ENCODE measurements around the gene GPR146. TPM values are rescaled to one million over a fixed set of nuclear protein-coding genes. Genes with fewer than 3 reads are reported as not detected.
A peak's percentile ranks its signal among the peaks of the same experiment; 100 is the strongest.

The GPR146 gene
- polyA plus RNA-seq, 3 donors: 2.8 to 5.9 (median 3.2) TPM

DNA sequence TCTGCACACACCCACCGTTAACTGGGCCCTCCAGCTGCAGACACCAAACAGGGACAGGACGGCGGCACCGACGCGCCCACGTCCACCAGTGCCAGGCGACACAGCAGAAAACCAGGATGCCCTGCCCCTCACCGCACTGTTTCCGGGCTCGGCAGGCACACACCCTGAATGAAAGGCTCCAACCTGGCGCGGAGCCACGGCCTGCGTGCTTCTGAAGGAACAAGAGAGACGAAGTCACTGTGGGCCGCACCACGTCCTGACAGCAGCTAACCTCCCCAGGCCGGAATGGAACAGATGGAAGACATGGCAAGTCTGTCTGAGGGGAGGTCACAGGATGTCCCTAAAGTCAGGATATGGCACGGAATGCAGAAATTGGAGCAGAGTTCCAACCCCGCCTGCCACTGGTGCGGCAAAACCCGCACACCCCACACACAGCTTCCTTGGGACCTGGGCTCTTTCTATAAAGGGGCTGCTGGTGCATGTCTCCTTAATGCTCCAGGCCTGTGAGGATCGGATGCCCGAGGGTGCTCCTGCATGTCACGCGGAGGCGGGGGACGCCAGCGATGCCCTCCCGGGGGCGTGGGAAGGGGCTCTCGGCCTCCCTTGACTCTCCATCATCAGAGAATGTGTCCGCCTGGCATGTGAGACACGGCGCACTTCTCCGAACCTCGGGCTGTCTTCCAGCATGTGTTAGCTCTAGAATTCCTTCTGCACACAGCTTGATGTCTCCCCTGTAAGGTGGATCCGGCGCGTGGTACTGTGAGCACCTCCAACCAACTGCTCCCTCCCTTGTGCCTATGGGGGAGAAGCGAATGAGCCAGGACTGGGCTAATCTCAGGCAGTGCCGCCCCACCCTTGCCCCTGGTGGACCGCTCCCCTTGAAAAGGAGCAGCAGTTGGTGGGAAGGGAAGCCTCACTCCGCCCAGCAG is 39.6 kb downstream of the GPR146 start:
- DNase-seq (ENCODE audit: extremely low read depth in 1 of 11, low read depth in 9 of 11, low spot score in 4 of 11): no peak

- DNase-seq (ENCODE audit: extremely low read depth in 1 of 11, low read depth in 9 of 11, low spot score in 4 of 11): no peak
These were observed 40.9 kb downstream of the GPR146 start for GRCh38 chr7:1085266-1085665.

DNA sequence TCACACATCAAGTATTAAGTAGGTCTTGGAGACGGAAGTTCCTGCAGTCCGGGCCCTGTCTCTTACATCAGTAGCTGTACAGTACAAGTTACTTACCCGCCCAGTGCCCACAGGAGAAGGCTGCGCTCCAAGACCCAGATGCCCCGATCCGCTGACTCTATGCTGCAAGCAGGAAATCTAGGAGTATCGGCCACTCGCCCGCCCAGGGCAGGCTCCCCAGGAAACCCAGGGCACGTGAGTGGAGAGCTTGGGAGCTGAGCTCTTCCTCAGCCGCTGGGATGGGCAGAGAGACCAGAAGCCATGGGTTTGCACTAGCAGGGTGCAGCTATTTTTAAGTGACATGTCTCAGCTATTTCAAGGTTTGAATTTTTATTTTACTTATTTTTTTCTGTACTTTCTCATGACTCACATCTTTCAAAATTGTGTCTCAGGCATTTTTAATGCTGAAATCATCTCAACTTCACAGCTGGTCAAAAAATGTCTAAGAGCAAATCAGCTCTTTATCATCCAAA is 41.6 kb downstream of the GPR146 start:
- DNase-seq (ENCODE audit: extremely low read depth in 1 of 11, low read depth in 9 of 11, low spot score in 4 of 11): no peak

GRCh38 chr7:1086588-1087464 is 42.5 kb downstream of the GPR146 start:
- DNase-seq (ENCODE audit: extremely low read depth in 1 of 11, low read depth in 9 of 11, low spot score in 4 of 11): peak in 3 of 11 donors; percentile 38 to 56 (median 55)

DNA sequence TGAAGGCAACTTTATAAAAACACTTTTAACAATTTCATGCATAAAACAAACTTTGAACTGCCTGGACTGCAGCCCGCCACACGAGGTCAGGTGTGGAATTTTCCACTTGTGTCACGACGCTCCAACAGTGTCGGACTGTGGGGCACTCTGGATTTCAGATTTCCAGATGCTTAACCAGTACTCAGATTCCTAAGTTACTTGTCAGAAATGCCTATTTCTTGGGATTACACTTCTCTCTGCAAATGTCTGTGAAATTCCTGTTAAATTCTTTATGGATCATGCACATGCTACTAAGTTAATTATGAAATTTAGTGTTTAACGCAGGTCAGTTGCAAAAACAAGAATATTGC is 43.1 kb downstream of the GPR146 start:
- no peak for DNase-seq (ENCODE audit: extremely low read depth in 1 of 11, low read depth in 9 of 11, low spot score in 4 of 11)

- peak in 1 of 11 donors; percentile 29 for DNase-seq (ENCODE audit: extremely low read depth in 1 of 11, low read depth in 9 of 11, low spot score in 4 of 11)
These were observed 43.9 kb downstream of the GPR146 start, which contains the start of gene GPER1 for GRCh38 chr7:1087952-1088920. Gene GPER1 (plus strand): TSS chr7:1088113. CDS start chr7:1091729, 3,616 bp downstream.

DNA sequence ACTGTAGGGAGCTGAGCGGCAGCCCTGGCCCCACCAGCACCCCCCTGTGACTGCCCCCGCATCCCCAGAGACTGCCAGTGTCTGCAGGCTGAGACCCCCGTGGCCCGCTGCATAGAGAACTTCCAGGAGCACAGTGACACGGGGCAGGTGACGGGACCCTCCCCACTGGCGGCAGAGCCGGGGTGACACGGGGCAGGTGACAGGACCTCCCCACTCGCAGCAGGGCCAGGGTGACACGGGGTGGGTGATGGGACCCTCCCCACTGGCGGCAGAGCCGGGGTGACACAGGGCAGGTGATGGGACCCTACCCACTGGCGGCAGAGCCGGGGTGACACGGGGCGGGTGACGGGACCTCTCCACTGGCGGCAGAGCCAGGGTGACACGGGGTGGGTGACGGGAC is 45.9 kb downstream of the GPR146 start:
- DNase-seq (ENCODE audit: extremely low read depth in 1 of 11, low read depth in 9 of 11, low spot score in 4 of 11): no peak

DNA sequence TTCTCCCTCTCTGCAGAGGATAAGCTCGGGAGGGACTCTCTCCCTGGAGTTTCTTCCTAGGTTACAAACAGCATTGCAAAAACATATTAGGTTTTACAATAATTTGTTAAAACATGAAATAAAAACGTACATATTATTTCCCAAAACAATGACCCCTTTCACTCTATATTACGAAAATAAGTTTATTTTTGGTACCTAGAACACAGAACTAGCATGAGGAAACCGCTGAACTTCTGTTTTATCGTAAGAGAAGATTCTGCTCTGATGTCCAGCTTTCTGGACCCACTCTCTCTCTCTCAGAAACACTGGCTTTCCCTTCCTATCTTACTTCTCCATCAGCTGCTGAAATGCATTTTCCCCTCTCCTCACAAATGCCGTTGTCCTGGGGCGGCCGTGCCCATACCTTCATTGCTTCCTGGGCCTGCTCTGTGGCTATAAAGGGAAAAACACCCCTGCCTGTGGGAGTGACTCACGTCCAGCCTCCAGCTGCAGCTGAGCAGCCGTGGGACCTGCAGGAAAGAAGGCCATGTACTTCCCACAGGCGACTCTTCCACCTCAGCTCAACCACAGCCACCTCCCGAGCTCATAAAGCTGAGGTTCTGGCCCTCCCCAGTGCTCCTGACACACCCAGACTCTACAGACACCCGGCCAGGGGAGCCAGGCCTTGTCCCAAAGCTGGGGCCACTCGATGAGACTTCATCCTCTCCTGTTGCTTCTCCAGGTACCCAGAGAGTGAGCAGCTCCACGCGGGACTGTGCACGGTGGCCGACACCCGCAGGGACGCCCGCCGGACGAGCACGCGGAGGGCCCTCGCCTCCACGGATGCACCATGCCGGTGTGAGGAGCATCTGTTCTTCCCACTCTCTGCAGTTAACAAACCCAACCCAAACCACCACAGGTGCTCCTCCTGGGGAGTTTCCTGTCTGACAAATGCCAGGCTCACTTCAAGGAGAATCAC is 46.6 kb downstream of the GPR146 start:
- DNase-seq (ENCODE audit: extremely low read depth in 1 of 11, low read depth in 9 of 11, low spot score in 4 of 11): no peak

DNA sequence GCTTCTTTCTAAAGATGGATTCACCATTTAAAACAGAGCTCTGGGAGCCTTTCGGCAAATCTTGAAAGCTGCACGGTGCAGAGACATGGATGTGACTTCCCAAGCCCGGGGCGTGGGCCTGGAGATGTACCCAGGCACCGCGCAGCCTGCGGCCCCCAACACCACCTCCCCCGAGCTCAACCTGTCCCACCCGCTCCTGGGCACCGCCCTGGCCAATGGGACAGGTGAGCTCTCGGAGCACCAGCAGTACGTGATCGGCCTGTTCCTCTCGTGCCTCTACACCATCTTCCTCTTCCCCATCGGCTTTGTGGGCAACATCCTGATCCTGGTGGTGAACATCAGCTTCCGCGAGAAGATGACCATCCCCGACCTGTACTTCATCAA is 47.3 kb downstream of the GPR146 start:
- no peak for DNase-seq (ENCODE audit: extremely low read depth in 1 of 11, low read depth in 9 of 11, low spot score in 4 of 11)

DNA sequence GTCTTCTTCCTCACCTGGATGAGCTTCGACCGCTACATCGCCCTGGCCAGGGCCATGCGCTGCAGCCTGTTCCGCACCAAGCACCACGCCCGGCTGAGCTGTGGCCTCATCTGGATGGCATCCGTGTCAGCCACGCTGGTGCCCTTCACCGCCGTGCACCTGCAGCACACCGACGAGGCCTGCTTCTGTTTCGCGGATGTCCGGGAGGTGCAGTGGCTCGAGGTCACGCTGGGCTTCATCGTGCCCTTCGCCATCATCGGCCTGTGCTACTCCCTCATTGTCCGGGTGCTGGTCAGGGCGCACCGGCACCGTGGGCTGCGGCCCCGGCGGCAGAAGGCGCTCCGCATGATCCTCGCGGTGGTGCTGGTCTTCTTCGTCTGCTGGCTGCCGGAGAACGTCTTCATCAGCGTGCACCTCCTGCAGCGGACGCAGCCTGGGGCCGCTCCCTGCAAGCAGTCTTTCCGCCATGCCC is 47.9 kb downstream of the GPR146 start:
- no peak for DNase-seq (ENCODE audit: extremely low read depth in 1 of 11, low read depth in 9 of 11, low spot score in 4 of 11)

- DNase-seq (ENCODE audit: extremely low read depth in 1 of 11, low read depth in 9 of 11, low spot score in 4 of 11): no peak
These were observed 48.6 kb downstream of the GPR146 start for GRCh38 chr7:1092806-1093501.

- no peak for DNase-seq (ENCODE audit: extremely low read depth in 1 of 11, low read depth in 9 of 11, low spot score in 4 of 11)
These were observed 49.1 kb downstream of the GPR146 start for GRCh38 chr7:1093502-1093843.

DNA sequence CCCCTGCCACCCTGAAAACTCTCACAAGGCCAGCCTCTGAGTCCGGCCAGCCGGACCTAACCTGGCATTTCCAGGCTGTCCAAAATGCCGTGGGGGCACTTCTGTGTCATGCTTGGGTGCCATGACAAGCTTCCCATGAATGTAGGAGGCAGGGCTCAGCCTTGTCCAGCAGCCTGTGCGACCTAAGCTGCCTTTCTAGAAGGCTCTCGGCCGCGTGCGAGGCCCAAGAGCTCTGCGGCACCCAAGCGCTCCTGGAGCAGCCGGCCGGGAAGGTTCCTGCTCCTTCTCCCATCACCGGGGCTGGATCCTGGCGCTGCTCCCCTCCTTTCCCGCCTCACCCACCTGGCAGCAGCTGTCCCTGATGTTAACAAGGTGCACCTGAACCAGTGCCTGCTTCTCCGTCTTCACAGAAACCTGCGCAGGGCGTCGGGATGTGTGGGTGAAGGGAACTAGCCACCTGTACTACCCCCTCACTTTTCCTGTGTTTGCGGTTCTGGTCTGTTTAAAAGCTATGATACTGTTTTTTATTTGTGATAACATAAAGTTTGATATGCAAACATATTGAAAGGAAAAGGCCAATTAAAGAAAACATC is 49.7 kb downstream of the GPR146 start:
- no peak for DNase-seq (ENCODE audit: extremely low read depth in 1 of 11, low read depth in 9 of 11, low spot score in 4 of 11)

- DNase-seq (ENCODE audit: extremely low read depth in 1 of 11, low read depth in 9 of 11, low spot score in 4 of 11): no peak
These were observed 50.5 kb downstream of the GPR146 start for GRCh38 chr7:1094870-1095269.

DNA sequence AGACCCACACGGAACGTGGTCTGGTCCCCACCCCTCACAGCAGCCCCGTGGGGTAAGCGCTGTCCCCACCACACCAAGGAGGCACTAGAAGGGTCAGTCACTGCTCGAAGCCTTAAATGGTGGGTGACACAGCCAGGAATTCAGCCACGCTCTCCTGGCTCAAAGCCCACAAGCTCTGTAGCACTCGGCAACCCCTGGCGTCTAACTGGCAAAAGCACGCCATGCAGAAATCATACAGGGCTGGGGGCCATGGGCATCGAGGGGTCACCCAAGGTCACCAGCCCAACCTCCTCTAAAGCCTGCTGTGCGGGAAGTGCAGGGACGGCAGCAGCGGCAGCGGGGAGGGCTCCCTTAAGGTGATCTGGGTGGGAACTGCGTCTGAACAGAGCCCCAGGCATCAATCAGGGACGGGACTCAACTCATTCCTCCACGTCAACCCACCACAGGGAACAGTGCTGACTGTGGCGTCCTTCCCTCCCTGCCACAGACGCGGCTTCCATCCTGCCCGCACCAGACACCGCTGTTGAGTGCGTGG is 51.3 kb downstream of the GPR146 start:
- DNase-seq (ENCODE audit: extremely low read depth in 1 of 11, low read depth in 9 of 11, low spot score in 4 of 11): no peak

Data from renal cortex interstitium (tissue), 11 donors.